GM12875 (cell line): ENCODE results near the gene EEF2K.
A peak's percentile ranks its signal among the peaks of the same experiment; 100 is the strongest.

Experiments used
- H3K4me3 ChIP-seq: one replicate; pipeline ENCODE4 v1.5.1; 2011; ENCODE audit warnings: low read depth, low read length, control low read depth
- TF ChIP-seq, protein P1 (sequence below): IDR thresholded peaks from 2 replicates; pipeline ENCODE4 v1.5.1; 2011; ENCODE audit warnings: low read depth, mild to moderate bottlenecking, control low read depth, inconsistent platforms, low read length, moderate library complexity, borderline replicate concordance; ENCODE audit not compliant: insufficient read depth

EEF2K gene

GRCh38 chr16:22189473-22190080, 16.5 kb upstream of the EEF2K start:
- TF ChIP-seq, protein P1, sequence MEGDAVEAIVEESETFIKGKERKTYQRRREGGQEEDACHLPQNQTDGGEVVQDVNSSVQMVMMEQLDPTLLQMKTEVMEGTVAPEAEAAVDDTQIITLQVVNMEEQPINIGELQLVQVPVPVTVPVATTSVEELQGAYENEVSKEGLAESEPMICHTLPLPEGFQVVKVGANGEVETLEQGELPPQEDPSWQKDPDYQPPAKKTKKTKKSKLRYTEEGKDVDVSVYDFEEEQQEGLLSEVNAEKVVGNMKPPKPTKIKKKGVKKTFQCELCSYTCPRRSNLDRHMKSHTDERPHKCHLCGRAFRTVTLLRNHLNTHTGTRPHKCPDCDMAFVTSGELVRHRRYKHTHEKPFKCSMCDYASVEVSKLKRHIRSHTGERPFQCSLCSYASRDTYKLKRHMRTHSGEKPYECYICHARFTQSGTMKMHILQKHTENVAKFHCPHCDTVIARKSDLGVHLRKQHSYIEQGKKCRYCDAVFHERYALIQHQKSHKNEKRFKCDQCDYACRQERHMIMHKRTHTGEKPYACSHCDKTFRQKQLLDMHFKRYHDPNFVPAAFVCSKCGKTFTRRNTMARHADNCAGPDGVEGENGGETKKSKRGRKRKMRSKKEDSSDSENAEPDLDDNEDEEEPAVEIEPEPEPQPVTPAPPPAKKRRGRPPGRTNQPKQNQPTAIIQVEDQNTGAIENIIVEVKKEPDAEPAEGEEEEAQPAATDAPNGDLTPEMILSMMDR: no peak
- H3K4me3 ChIP-seq: peak overlapping the region; percentile 53

DNA sequence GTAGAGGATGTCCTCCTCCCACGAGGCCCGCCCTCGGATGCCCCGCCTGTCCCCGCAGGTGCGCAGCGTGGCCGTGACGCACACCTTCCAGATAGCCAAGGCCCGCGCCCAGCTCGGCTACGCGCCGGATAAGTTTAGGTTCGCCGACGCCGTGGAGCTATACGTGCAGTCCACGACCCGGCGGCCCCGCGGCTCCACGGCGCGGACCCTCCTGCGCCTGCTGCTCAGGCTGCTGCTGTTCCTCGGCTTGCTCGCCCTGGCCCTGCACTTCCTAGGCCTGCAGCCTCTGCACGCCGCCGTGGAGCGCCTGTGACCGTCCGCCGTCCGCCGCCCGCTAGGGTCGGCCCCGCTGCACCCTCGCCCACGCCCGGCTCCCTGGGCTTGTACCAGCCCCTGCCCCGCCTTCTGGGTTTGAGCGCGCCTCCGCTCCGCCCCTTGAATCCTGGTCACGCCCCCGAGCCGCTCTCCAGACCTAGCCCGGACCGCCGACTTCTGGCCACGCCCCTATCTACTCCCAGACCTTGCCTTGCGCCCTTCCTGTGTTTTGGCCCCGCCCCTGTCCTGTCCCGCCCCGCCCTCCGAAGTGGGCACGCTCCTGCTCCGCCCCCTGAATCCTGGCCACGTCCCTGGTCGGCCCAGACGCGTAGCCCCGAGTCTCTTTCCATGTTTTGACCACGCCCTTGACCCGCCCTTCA, 15.8 kb upstream of the EEF2K start:
- peak overlapping the region; percentile 53 for H3K4me3 ChIP-seq
- TF ChIP-seq, protein P1: no peak

- TF ChIP-seq, protein P1: no peak
Observed at GRCh38 chr16:22190776-22191531, 15.1 kb upstream of the EEF2K start.

GRCh38 chr16:22191532-22192260, 14.4 kb upstream of the EEF2K start:
- peak overlapping the region; percentile 51 for H3K4me3 ChIP-seq
- TF ChIP-seq, protein P1: no peak

More at GRCh38 chr16:22190776-22191531, 15.1 kb upstream of the EEF2K start:
- H3K4me3 ChIP-seq: peak overlapping the region; percentile 51

DNA sequence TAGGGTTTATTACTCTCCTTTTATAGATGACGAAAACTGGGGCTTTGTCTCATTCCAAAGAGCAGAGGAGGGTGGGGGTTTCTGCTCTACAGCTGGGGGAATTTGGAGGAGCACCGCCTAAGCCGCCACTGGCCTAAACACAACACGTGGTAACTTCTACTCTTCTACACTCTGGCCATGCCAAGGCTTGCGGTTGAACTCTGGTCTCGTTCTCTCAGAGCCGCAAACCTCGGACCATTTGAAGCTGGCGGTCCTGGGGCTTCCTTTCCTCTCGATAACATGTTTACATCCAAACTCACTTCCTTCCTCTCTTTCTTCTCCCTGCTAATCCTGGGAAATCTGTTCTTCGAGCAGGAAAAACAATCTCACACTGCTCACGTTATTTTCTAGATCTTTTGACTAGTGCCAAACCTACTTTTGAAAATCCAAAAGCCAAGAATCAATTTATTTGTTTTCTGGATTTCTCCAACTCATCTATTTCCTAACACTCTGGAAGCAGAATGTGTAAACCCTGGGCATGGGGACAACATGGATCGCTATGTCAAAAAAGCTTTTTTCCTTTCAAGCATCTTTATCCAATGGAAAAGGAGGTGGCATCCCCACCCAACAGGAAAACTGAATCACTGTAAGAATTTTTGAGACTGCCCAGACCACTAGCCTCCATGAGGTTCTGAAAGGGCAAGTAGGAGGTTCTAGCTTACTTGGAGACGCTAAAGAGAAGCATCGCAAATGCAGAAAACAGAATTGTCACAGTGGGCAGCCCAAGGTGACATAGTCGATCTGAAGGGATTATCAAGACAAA, 13.6 kb upstream of the EEF2K start:
- H3K4me3 ChIP-seq: no peak overlapping the region
- TF ChIP-seq, protein P1: no peak

GRCh38 chr16:22193063-22193411, 13.0 kb upstream of the EEF2K start:
- TF ChIP-seq, protein P1: no peak
- H3K4me3 ChIP-seq: no peak overlapping the region
